HepG2 (cell line): ENCODE measurements around the gene STARD10. TPM values are rescaled to one million over a fixed set of nuclear protein-coding genes. Genes with fewer than 3 reads are reported as not detected.
A peak's percentile ranks its signal among the peaks of the same experiment; 100 is the strongest.

Experiments used
- ATAC-seq: fragments of 200-7000 bp; cut with Tn5 transposase; 3 replicates; pipeline ENCODE4 v1.9.1; 2020; ENCODE audit warnings: mild to moderate bottlenecking, moderate library complexity
- BruUV-seq: library from RNA; stranded (reverse); fragments of 400-500 nt; replicated peaks from 2 replicates; lab custom pipeline; 2021; lab: Mats Ljungman, UMichigan
- CTCF ChIA-PET: fragments of 300-600 bp; formaldehyde crosslinking; extraction: SDS; loops from one replicate; lab custom pipeline; 2021; ENCODE audit warnings: low total read pairs, inconsistent platforms, low intra/inter-chr PET ratio; lab: Yijun Ruan, JAX
- POLR2A ChIA-PET: fragments of 350-600 bp; sonication (Branson Sonifier 250); formaldehyde crosslinking; loops from one replicate; lab custom pipeline; 2020; ENCODE audit warnings: antibody characterized with exemption, inconsistent platforms; lab: Yijun Ruan, JAX
- DNase-seq: peaks from one replicate; pipeline ENCODE4 v3.0.0-alpha.2; 2015; ENCODE audit warnings: low spot score
- FAIRE-seq: peaks from 3 replicates; lab custom pipeline; 2011; peaks lifted over from hg19 to GRCh38; lab: Jason Lieb, UNC
- H2AFZ ChIP-seq: one replicate; pipeline ENCODE4 v1.6.1; 2011; ENCODE audit warnings: low read length, inconsistent platforms
- H3K27ac ChIP-seq: fragments of 300-600 bp; 3 replicates; pipeline ENCODE4 v1.8.0; 2011; ENCODE audit warnings: mixed run types, mild to moderate bottlenecking, mixed read lengths, low read length, inconsistent platforms; ENCODE audit not compliant: insufficient read depth; ENCODE audit errors: extremely low read length
- H3K27me3 ChIP-seq, 2 experiments: fragments of 200-600 bp in 1 of 2; 2 replicates in 1 of 2; 3 replicates in 1 of 2; pipeline versions ENCODE4 v1.6.0 to v1.8.0; 2011; ENCODE audit warnings: low read length in 2 of 2, mild to moderate bottlenecking in 2 of 2, moderate library complexity in 2 of 2, inconsistent platforms in 1 of 2; ENCODE audit not compliant: insufficient read depth in 2 of 2, control insufficient read depth in 1 of 2
- H3K36me3 ChIP-seq, 2 experiments: fragments of 200-600 bp in 1 of 2; replicated peaks in 1 of 2; 2 replicates in 1 of 2; 3 replicates in 1 of 2; pipeline versions ENCODE4 v1.5.1 to v1.8.0; 2011; ENCODE audit warnings: low read length in 2 of 2, inconsistent platforms in 1 of 2; ENCODE audit not compliant: insufficient read depth in 2 of 2, control insufficient read depth in 1 of 2
- H3K4me1 ChIP-seq: 2 replicates; pipeline ENCODE4 v1.5.1; 2012; ENCODE audit warnings: low read length, inconsistent platforms; ENCODE audit not compliant: insufficient read depth
- H3K4me2 ChIP-seq: 2 replicates; pipeline ENCODE4 v1.6.0; 2011; ENCODE audit warnings: low read depth, low read length, inconsistent platforms
- H3K4me3 ChIP-seq, 3 experiments: fragments of 200-600 bp in 1 of 3; sonication (generic), shearing (Covaris generic) in 1 of 3; replicated peaks in 1 of 3; 2 replicates each; pipeline ENCODE4 v1.5.1; 2011 to 2016; ENCODE audit warnings: low read length in 3 of 3, inconsistent platforms in 2 of 3, low read depth in 2 of 3, mild to moderate bottlenecking in 2 of 3, control low read depth in 1 of 3, mixed read lengths in 1 of 3; ENCODE audit not compliant: insufficient read depth in 1 of 3
- H3K79me2 ChIP-seq: one replicate; pipeline ENCODE4 v1.6.1; 2011; ENCODE audit warnings: low read length, inconsistent platforms; ENCODE audit not compliant: insufficient read depth
- H3K9ac ChIP-seq: 2 replicates; pipeline ENCODE4 v1.6.0; 2011; ENCODE audit warnings: mild to moderate bottlenecking, low read depth, low read length, inconsistent platforms; ENCODE audit not compliant: insufficient read depth
- H3K9me3 ChIP-seq: 2 replicates; pipeline ENCODE4 v1.5.1; 2012; ENCODE audit warnings: mild to moderate bottlenecking, low read length
- H4K20me1 ChIP-seq: 2 replicates; pipeline ENCODE4 v1.6.0; 2011; ENCODE audit warnings: inconsistent platforms, mild to moderate bottlenecking, low read length, moderate library complexity; ENCODE audit not compliant: insufficient read depth
- GTF3A ChIP-seq: sonication (generic); formaldehyde crosslinking; conservative IDR thresholded peaks from 2 replicates; pipeline ENCODE4 v1.4.0; 2020; ENCODE audit warnings: mild to moderate bottlenecking, missing genetic modification reagents
- NCOA1 ChIP-seq: sonication (generic); formaldehyde crosslinking; IDR thresholded peaks from 2 replicates; pipeline ENCODE4 v1.9.0; 2021; ENCODE audit warnings: missing genetic modification reagents
- RBM22 ChIP-seq: fragments of 200-400 bp; formaldehyde crosslinking; optimal IDR thresholded peaks from 2 replicates; pipeline ENCODE3; 2017; ENCODE audit warnings: mild to moderate bottlenecking, low read length, moderate library complexity
- SIX4 ChIP-seq: sonication (generic); formaldehyde crosslinking; IDR thresholded peaks from 2 replicates; pipeline ENCODE4 v1.4.0; 2020; ENCODE audit warnings: missing genetic modification reagents
- ZNF543 ChIP-seq: sonication (generic); formaldehyde crosslinking; IDR thresholded peaks from 2 replicates; pipeline ENCODE4 v1.4.0; 2020; ENCODE audit warnings: mild to moderate bottlenecking, missing genetic modification reagents
- WGBS: methylation state at CpG from one replicate; pipeline ENCODE4 v1.1.6; 2017; ENCODE audit warnings: low lambda C conversion rate; 5-methylcytosine and 5-hydroxymethylcytosine counted together
- in situ Hi-C: cut with HindIII; loops from 2 replicates; pipeline ENCODE4 v1.10.0; 2017; ENCODE audit warnings: low pct_unique_long_range_greater_than_20kb; ENCODE audit not compliant: extremely low pct_ligation_motif_present
- intact Hi-C: fragments of 100-400 bp; cut with micrococcal nuclease; formaldehyde crosslinking; loops from one replicate; pipeline ENCODE4 v1.10.0; 2022; ENCODE audit not compliant: unreplicated experiment
- polyA plus RNA-seq, 8 experiments: library from polyadenylated mRNA; depleted of rRNA in 3 of 8; stranded (reverse) in 7 of 8; unstranded in 1 of 8; fragments of >200 nt; fragmentation: Illumina TruSeq in 4 of 8; extraction: Trizol in 4 of 8; gene quantifications; 2 replicates each; pipeline versions ENCODE4 v1.2.1 to v1.2.3, GENCODE V29; 2011 to 2016; ENCODE audit warnings: low read depth in 4 of 8, missing spikeins in 1 of 8, mixed read lengths in 1 of 8; ENCODE audit not compliant: insufficient read depth in 1 of 8
- total RNA-seq, 5 experiments: library from RNA; depleted of rRNA; stranded (reverse); fragments of >200 nt; fragmentation: Illumina TruSeq; extraction: Trizol; gene quantifications; 2 replicates each; pipeline ENCODE4 v1.2.3, GENCODE V29; 2016; ENCODE audit warnings: low read depth in 1 of 5
- TF ChIP-seq, protein P1 (sequence below): sonication (generic); formaldehyde crosslinking; IDR thresholded peaks from 2 replicates; pipeline ENCODE4 v1.5.0; 2020; ENCODE audit warnings: mild to moderate bottlenecking, missing genetic modification reagents
- TF ChIP-seq, protein P2 (sequence below): sonication (generic); formaldehyde crosslinking; IDR thresholded peaks from 2 replicates; pipeline ENCODE4 v1.9.0; 2022; ENCODE audit warnings: missing genetic modification reagents, mild to moderate bottlenecking, borderline replicate concordance

STARD10 gene
- total and polyA plus RNA-seq, 2 of the 13 experiments (the other 11 are each of a cell fraction or from before 2014, with no cell fraction given): 260 to 341 TPM

DNA sequence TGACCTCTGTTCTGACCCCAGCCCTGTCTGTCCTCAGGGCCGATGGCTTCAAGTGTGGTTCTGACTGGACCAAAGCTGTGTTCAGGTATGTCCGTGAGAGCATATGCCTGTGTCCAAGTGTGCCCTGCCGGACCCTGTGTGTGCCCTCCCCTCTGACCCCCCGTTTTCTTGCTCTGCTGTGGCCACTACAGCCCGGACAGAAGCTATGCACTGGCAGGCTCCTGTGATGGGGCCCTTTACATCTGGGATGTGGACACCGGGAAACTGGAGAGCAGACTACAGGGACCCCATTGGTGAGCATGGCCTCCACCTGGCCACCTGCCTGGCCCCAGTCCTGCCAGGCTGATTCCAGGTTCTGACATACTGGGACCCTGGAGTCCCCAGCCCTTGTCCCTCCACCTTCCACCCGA is 34.9 kb upstream of the STARD10 start:
- FAIRE-seq: no peak
- Histone ChIP-seq H3K9me3 (no peaks in the 10 kb centered on the region), H3K9ac (no peak overlapping the region), H4K20me1 (no peaks in the 10 kb centered on the region), H3K27me3 (no peaks in the 10 kb centered on the region), H3K4me1 (peaks cover 24% of the 10 kb centered on the region), H3K4me2 (no peak overlapping the region), H3K79me2 (no peaks in the 10 kb centered on the region), H3K27ac (no peak overlapping the region), H3K36me3 (peaks cover 0 to 5% of the 10 kb centered on the region in 2 experiments; a peak in 2 of 5 replicates), H3K4me3 (no peak overlapping the region), H2AFZ (no peak overlapping the region)
- BruUV-seq: no TSS peak
- 83% methylated on average over 1 of the region's 7 CpGs for WGBS
- no peak for DNase-seq
- in situ Hi-C loops (loop anchor here (5.0 kb wide), 1 partner anchor 349 kb away; no protein-coding TSS in a partner anchor), intact Hi-C loops (no loop called here)
- POLR2A ChIA-PET: interaction anchor here (0.9 to 1.4 kb wide), 3 partner anchors 13 to 35 kb away, joined by 3 read pairs; partner anchors contain the start of gene STARD10
- 0 out of 2 replicates have a peak, but pooled peaks have one; percentile 31 for TF ChIP-seq GTF3A (CRISPR knock-in tag)
- 0 out of 2 replicates have a peak, but pooled peaks have one; percentile 46 for TF ChIP-seq ZNF543 (CRISPR knock-in tag)
- no peak for TF ChIP-seq NCOA1 (CRISPR knock-in tag)
- no peak for TF ChIP-seq SIX4
- TF ChIP-seq, protein P1, sequence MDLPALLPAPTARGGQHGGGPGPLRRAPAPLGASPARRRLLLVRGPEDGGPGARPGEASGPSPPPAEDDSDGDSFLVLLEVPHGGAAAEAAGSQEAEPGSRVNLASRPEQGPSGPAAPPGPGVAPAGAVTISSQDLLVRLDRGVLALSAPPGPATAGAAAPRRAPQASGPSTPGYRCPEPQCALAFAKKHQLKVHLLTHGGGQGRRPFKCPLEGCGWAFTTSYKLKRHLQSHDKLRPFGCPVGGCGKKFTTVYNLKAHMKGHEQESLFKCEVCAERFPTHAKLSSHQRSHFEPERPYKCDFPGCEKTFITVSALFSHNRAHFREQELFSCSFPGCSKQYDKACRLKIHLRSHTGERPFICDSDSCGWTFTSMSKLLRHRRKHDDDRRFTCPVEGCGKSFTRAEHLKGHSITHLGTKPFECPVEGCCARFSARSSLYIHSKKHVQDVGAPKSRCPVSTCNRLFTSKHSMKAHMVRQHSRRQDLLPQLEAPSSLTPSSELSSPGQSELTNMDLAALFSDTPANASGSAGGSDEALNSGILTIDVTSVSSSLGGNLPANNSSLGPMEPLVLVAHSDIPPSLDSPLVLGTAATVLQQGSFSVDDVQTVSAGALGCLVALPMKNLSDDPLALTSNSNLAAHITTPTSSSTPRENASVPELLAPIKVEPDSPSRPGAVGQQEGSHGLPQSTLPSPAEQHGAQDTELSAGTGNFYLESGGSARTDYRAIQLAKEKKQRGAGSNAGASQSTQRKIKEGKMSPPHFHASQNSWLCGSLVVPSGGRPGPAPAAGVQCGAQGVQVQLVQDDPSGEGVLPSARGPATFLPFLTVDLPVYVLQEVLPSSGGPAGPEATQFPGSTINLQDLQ: no peak
- TF ChIP-seq, protein P2, sequence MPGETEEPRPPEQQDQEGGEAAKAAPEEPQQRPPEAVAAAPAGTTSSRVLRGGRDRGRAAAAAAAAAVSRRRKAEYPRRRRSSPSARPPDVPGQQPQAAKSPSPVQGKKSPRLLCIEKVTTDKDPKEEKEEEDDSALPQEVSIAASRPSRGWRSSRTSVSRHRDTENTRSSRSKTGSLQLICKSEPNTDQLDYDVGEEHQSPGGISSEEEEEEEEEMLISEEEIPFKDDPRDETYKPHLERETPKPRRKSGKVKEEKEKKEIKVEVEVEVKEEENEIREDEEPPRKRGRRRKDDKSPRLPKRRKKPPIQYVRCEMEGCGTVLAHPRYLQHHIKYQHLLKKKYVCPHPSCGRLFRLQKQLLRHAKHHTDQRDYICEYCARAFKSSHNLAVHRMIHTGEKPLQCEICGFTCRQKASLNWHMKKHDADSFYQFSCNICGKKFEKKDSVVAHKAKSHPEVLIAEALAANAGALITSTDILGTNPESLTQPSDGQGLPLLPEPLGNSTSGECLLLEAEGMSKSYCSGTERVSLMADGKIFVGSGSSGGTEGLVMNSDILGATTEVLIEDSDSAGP (CRISPR knock-in tag): peak; percentile 17; the same call in 1 of the 2 replicates
- peak; percentile 51 for TF ChIP-seq RBM22
- CTCF ChIA-PET: no interaction called here
- peak; percentile 3; the same call in 2 of the 3 replicates for ATAC-seq
